ENCODE data around the gene ZNF205. TPM values are rescaled to one million over a fixed set of nuclear protein-coding genes. Genes with fewer than 3 reads are reported as not detected.

Gene ZNF205
- total RNA-seq, 1 experiment from 2014 or later = 14.3 TPM

Small RNA genes within 50 kb of the gene (small RNA-seq; reads per million reads assigned to genes)
- 0.08 to 0.48 reads per million in 2 experiments for gene RNU1-22P

Other genes starting within 250 kb of the ZNF205 start
- 30.3 and 31.8 TPM in 2 replicates for gene FLYWCH2, start 229.4 kb upstream of the ZNF205 start, total RNA-seq (2014; rRNA removed; shearing (Covaris generic))
- 19.3 and 25.8 TPM in 2 replicates for gene FLYWCH1, start 200.7 kb upstream of the ZNF205 start, total RNA-seq (2014; rRNA removed; shearing (Covaris generic))
- 3.7 and 4.5 TPM in 2 replicates for gene KREMEN2, start 148.3 kb upstream of the ZNF205 start, total RNA-seq (2014; rRNA removed; shearing (Covaris generic))
- 24.5 and 30.3 TPM in 2 replicates for gene PAQR4, start 143.2 kb upstream of the ZNF205 start, total RNA-seq (2014; rRNA removed; shearing (Covaris generic))
- gene PKMYT1, start 132.1 kb upstream of the ZNF205 start, total RNA-seq (2014; rRNA removed; shearing (Covaris generic)) = 12.5 and 13.8 TPM in 2 replicates
- not detected in 2 replicates for gene CLDN9, start 99.7 kb upstream of the ZNF205 start, total RNA-seq (2014; rRNA removed; shearing (Covaris generic))
- gene CLDN6, start 94.4 kb upstream of the ZNF205 start, total RNA-seq (2014; rRNA removed; shearing (Covaris generic)) = not detected in 2 replicates
- 34.3 and 41.2 TPM in 2 replicates for gene TNFRSF12A, start 92.2 kb upstream of the ZNF205 start, total RNA-seq (2014; rRNA removed; shearing (Covaris generic))
- 11.0 and 12.3 TPM in 2 replicates for gene HCFC1R1, start 88.6 kb upstream of the ZNF205 start, total RNA-seq (2014; rRNA removed; shearing (Covaris generic))
- 15.4 and 24.3 TPM in 2 replicates for gene THOC6, start 88.6 kb upstream of the ZNF205 start, total RNA-seq (2014; rRNA removed; shearing (Covaris generic))
- gene BICDL2, start 75.6 kb upstream of the ZNF205 start, total RNA-seq (2014; rRNA removed; shearing (Covaris generic)) = 0.24 and 0.29 TPM in 2 replicates
- gene MMP25, start 66.0 kb upstream of the ZNF205 start, total RNA-seq (2014; rRNA removed; shearing (Covaris generic)) = 0.03 TPM in 1 of 2 replicates, not detected in the other
- gene IL32, start 46.9 kb upstream of the ZNF205 start, total RNA-seq (2014; rRNA removed; shearing (Covaris generic)) = not detected in 2 replicates
- 0.13 TPM in 1 of 2 replicates, not detected in the other for gene ZSCAN10, start 13.3 kb upstream of the ZNF205 start, total RNA-seq (2014; rRNA removed; shearing (Covaris generic))
- gene ZNF213, start 22.4 kb downstream of the ZNF205 start, total RNA-seq (2014; rRNA removed; shearing (Covaris generic)) = 0.85 and 1.8 TPM in 2 replicates
- gene OR1F1, start 75.6 kb downstream of the ZNF205 start, total RNA-seq (2014; rRNA removed; shearing (Covaris generic)) = 0.21 TPM in 1 of 2 replicates, not detected in the other
- 9.4 and 11.5 TPM in 2 replicates for gene ZNF200, start 122.6 kb downstream of the ZNF205 start, total RNA-seq (2014; rRNA removed; shearing (Covaris generic))
- not detected in 2 replicates for gene MEFV, start 144.0 kb downstream of the ZNF205 start, total RNA-seq (2014; rRNA removed; shearing (Covaris generic))
- gene ZNF263, start 170.9 kb downstream of the ZNF205 start, total RNA-seq (2014; rRNA removed; shearing (Covaris generic)) = 42.9 and 48.0 TPM in 2 replicates
- gene TIGD7, start 192.8 kb downstream of the ZNF205 start, total RNA-seq (2014; rRNA removed; shearing (Covaris generic)) = 2.8 and 3.6 TPM in 2 replicates
- gene ZNF75A, start 192.9 kb downstream of the ZNF205 start, total RNA-seq (2014; rRNA removed; shearing (Covaris generic)) = 17.2 and 17.6 TPM in 2 replicates
- gene OR2C1, start 243.3 kb downstream of the ZNF205 start, total RNA-seq (2014; rRNA removed; shearing (Covaris generic)) = not detected in 2 replicates

All from SK-MEL-5 (cell line).